Body of pancreas (tissue), 4 donors: ENCODE measurements around the gene MEOX2.

Experiments used
- POLR2A ChIP-seq, 3 donors: fragments of 450-650 bp; IDR thresholded peaks; one replicate each; pipeline ENCODE4 v1.6.1; 2016; ENCODE audit warnings: antibody characterized with exemption in 3 of 3, mild to moderate bottlenecking in 2 of 3
- TF ChIP-seq, protein P1 (sequence below), 7 experiments: fragments of 450-650 bp in 4 of 7; fragments of 200-600 bp in 3 of 7; sonication (generic) in 3 of 7; IDR thresholded peaks; one replicate each; pipeline ENCODE4 v1.5.1; 2016 to 2019; ENCODE audit warnings: antibody characterized with exemption in 7 of 7

DNA sequence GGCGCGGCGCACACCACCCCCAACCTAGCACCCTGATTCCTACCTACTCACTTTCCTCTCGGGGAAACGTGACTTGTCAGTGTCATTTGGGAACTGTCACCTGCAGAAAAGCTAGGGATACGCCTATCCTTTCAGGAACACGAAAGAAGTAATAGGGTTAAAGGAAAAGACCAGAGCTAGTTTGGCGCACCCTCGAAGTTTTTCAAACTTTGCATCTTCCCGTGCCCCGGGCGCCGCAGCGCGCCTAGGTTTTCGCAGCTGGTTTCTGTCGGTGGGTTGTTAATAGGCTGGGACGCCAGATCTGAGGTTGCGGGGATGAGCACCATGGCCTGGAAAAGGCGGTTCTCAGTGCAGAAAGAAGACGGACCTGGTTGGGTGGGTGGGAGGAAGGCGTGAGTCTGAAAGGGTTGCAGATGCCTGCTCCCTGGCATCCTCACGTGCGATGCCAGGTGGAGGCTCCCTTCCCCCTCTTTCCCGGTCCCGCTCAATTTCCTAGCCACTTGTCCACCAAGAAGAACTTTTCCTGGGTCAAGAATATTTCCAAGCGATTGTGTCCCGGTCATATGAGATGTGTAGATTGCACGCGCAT is 568 bp upstream of the MEOX2 start:
- TF ChIP-seq, protein P1, sequence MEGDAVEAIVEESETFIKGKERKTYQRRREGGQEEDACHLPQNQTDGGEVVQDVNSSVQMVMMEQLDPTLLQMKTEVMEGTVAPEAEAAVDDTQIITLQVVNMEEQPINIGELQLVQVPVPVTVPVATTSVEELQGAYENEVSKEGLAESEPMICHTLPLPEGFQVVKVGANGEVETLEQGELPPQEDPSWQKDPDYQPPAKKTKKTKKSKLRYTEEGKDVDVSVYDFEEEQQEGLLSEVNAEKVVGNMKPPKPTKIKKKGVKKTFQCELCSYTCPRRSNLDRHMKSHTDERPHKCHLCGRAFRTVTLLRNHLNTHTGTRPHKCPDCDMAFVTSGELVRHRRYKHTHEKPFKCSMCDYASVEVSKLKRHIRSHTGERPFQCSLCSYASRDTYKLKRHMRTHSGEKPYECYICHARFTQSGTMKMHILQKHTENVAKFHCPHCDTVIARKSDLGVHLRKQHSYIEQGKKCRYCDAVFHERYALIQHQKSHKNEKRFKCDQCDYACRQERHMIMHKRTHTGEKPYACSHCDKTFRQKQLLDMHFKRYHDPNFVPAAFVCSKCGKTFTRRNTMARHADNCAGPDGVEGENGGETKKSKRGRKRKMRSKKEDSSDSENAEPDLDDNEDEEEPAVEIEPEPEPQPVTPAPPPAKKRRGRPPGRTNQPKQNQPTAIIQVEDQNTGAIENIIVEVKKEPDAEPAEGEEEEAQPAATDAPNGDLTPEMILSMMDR (IDR thresholded peaks at IDR 0.05) = no peak
- TF ChIP-seq POLR2A (IDR thresholded peaks at IDR 0.05) = no peak
